ENCODE results near the gene CUBN.

- TF ChIP-seq CTCF (conservative IDR thresholded peaks at IDR 0.05 in 1 of 2, IDR thresholded peaks at IDR 0.05 in 1 of 2; ENCODE audit: extremely low read depth in 1 of 2, insufficient read depth in 1 of 2, low read depth in 1 of 2, low read length in 2 of 2): no peak
- TF ChIP-seq EZH2 (IDR thresholded peaks at IDR 0.05; ENCODE audit: borderline replicate concordance, low read length): no peak
These were observed 9.8 kb downstream of the CUBN start for GRCh38 chr10:17119845-17120244.

All from mammary epithelial cell (primary cell).